ENCODE data around the gene ATXN7L1.
A peak's percentile ranks its signal among the peaks of the same experiment; 100 is the strongest.

ATXN7L1 gene

DNA sequence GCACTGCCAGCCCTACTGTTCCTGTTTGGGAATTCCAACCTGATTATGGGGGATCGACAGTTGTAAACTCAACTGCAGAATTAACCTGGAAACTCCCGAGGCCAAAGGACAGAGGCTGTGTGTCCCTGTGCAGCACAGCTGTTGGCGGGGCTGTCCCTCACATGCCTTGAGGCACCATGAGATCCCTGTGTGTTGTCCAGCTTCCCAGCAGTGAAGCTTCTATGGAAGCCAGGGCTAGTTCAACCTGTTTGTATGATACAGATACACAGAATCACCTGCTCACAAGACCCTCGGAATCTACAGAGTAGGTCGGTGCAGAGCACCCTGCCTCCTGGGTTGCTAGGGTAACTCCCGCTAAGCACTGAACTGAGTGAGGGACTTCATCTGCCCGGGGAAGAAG, 234.1 kb downstream of the ATXN7L1 start:
- TF ChIP-seq ZNF274 (IDR thresholded peaks at IDR 0.05; ENCODE audit: low read depth, low read length) (no peak), SUZ12 (IDR thresholded peaks at IDR 0.05; ENCODE audit: extremely low read depth, insufficient read depth, insufficient read length) (no peak), YY1 (IDR thresholded peaks at IDR 0.05; ENCODE audit: insufficient read depth, insufficient read length) (no peak)
- Histone ChIP-seq H3K4me1 (ENCODE audit: insufficient read depth, insufficient read length) (peaks cover 12% of the 10 kb centered on the region), H3K36me3 (ENCODE audit: insufficient read depth, insufficient read length, low read length) (peaks cover 11% of the 10 kb centered on the region), H3K9ac (ENCODE audit: insufficient read length, low read depth) (no peak overlapping the region), H3K4me3 (ENCODE audit: insufficient read length, low read depth) (no peak overlapping the region), H3K27me3 (ENCODE audit: insufficient read depth, insufficient read length) (no peaks in the 10 kb centered on the region), H3K9me3 (ENCODE audit: insufficient read depth, low read length) (no peaks in the 10 kb centered on the region)
- DNase-seq (ENCODE audit: low read depth, low spot score), result no peak

DNA sequence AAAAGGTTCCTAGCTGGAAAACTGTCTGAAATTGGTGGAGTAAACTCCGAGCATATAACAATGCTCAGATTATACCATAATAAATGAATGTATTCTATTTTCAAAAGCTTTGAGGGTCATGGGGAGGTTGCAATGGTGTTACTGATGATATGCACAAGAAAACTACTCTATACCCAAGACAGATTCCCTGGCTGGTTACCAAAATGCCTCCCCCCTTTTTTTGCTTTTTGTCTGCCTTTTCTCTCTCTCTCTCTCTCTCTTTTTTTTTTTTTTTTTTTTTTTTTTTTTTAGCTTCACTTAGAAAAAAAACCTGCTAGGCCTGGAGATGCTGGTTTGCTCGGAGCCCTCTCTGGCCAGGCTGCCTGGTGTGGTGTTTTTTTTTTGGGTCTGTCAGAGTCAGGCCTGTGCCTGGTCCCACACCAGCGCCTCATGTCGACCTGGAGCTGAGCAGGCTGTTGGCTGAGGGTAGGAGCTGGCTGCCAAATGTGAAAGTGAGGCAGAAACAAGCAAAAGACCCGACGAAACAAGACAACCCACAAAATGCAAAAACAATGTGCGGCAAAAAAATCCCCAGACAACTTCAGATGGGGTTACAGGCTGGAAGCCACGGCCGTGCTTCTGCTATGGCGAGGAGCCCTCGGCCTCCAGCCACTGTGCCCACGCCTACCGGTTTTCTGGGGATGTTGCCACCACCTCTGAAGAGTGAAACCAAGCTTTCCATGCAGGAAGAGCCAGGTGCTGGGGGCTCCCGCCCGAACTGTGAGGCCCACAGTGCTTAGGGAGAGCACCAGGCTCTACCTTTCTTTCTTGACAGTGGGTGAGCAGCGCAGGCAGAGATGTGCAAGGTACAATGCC, 235.2 kb downstream of the ATXN7L1 start:
- peaks cover 15% of the 10 kb centered on the region for H3K4me1 ChIP-seq (ENCODE audit: insufficient read depth, insufficient read length)
- no peak overlapping the region for H3K9ac ChIP-seq (ENCODE audit: insufficient read length, low read depth)
- DNase-seq (ENCODE audit: low read depth, low spot score), result no peak
- TF ChIP-seq SUZ12 (IDR thresholded peaks at IDR 0.05; ENCODE audit: extremely low read depth, insufficient read depth, insufficient read length) (no peak), YY1 (IDR thresholded peaks at IDR 0.05; ENCODE audit: insufficient read depth, insufficient read length) (no peak), ZNF274 (IDR thresholded peaks at IDR 0.05; ENCODE audit: low read depth, low read length) (no peak)
- no peak overlapping the region for H3K4me3 ChIP-seq (ENCODE audit: insufficient read length, low read depth)
- no peaks in the 10 kb centered on the region for H3K9me3 ChIP-seq (ENCODE audit: insufficient read depth, low read length)
- no peaks in the 10 kb centered on the region for H3K27me3 ChIP-seq (ENCODE audit: insufficient read depth, insufficient read length)
- peaks cover 19% of the 10 kb centered on the region for H3K36me3 ChIP-seq (ENCODE audit: insufficient read depth, insufficient read length, low read length)

DNA sequence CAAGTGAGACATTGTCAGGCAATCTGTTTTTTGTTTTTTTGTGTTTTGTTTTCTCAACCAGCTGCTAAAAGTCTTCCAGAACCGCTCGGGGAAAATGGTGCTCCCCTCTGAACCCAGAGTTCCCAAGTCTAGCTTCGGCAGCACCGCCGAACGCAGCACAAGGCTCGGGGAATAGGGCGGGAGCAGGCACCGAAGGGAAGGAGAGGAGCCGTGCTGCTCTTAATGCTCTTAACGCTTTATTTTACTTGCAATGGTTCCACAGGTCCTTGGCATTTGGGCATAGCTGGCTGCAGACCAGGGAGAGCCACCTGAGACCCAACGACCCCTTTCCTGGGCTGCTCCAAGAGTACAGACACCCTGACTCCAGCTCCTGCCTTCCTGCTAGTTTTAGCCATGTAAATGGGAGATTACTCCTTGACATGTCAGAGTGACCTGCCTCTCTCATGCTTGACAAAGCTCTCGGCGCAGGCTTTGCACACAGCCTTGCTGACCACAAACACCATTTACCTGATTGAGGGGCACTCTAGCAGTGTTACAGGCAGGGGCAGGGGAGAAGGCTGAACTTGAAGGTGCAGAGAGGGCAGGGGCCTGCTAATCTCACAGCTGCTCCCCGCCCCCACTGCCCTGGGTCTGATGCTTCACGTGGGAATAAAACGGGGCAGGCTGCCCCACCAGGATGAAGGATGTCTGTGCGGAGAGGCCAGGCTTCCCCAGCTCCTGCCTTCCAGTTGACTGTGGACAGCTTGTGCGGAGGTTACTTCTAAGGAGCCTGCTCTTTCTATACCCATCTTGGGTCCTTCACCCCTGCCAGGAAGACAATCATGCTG, 236.5 kb downstream of the ATXN7L1 start:
- no peak for DNase-seq (ENCODE audit: low read depth, low spot score)
- Histone ChIP-seq H3K4me1 (ENCODE audit: insufficient read depth, insufficient read length) (peaks cover 15% of the 10 kb centered on the region), H3K9ac (ENCODE audit: insufficient read length, low read depth) (peak overlapping the region; percentile 33), H3K4me3 (ENCODE audit: insufficient read length, low read depth) (no peak overlapping the region), H3K9me3 (ENCODE audit: insufficient read depth, low read length) (no peaks in the 10 kb centered on the region), H3K27me3 (ENCODE audit: insufficient read depth, insufficient read length) (no peaks in the 10 kb centered on the region), H3K36me3 (ENCODE audit: insufficient read depth, insufficient read length, low read length) (peaks cover 19% of the 10 kb centered on the region)
- TF ChIP-seq SUZ12 (IDR thresholded peaks at IDR 0.05; ENCODE audit: extremely low read depth, insufficient read depth, insufficient read length), result no peak
- no peak for TF ChIP-seq ZNF274 (IDR thresholded peaks at IDR 0.05; ENCODE audit: low read depth, low read length)
- no peak for TF ChIP-seq YY1 (IDR thresholded peaks at IDR 0.05; ENCODE audit: insufficient read depth, insufficient read length)

DNA sequence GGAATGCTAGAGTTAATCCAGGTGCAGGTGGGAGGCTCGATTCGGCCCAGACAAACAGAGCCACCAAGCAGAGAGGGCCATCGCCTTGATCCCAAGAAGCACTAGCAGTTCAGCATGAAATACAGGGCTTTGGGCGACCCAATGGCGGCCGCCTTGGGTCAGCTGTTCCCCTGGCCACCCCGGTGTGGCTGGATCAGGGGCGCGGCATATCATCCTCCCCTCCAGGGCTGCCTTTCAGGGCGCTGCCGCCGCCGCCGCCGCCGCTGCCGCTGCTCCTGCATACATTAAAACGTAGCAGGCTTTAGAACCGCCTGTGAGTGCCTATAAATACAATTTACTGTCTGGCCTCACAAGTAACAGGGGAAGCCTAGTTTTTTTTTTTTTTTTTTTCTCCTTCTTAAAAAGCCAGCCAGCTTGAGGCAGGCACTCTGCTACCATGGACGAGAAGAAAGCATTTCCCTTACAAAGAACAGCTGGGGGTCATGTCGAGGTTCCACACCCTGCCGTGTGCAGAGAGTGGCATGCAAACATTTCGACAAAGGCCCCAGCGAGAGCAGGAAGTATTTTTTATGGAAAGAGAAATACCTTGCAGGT, 237.4 kb downstream of the ATXN7L1 start:
- TF ChIP-seq YY1 (IDR thresholded peaks at IDR 0.05; ENCODE audit: insufficient read depth, insufficient read length), result no peak
- no peak for TF ChIP-seq ZNF274 (IDR thresholded peaks at IDR 0.05; ENCODE audit: low read depth, low read length)
- TF ChIP-seq SUZ12 (IDR thresholded peaks at IDR 0.05; ENCODE audit: extremely low read depth, insufficient read depth, insufficient read length), result no peak
- Histone ChIP-seq H3K9me3 (ENCODE audit: insufficient read depth, low read length) (no peaks in the 10 kb centered on the region), H3K4me3 (ENCODE audit: insufficient read length, low read depth) (peak overlapping the region; percentile 22), H3K4me1 (ENCODE audit: insufficient read depth, insufficient read length) (peaks cover 15% of the 10 kb centered on the region), H3K27me3 (ENCODE audit: insufficient read depth, insufficient read length) (no peaks in the 10 kb centered on the region), H3K36me3 (ENCODE audit: insufficient read depth, insufficient read length, low read length) (peaks cover 24% of the 10 kb centered on the region), H3K9ac (ENCODE audit: insufficient read length, low read depth) (peak overlapping the region; percentile 85)
- peak; percentile 90 for DNase-seq (ENCODE audit: low read depth, low spot score)

DNA sequence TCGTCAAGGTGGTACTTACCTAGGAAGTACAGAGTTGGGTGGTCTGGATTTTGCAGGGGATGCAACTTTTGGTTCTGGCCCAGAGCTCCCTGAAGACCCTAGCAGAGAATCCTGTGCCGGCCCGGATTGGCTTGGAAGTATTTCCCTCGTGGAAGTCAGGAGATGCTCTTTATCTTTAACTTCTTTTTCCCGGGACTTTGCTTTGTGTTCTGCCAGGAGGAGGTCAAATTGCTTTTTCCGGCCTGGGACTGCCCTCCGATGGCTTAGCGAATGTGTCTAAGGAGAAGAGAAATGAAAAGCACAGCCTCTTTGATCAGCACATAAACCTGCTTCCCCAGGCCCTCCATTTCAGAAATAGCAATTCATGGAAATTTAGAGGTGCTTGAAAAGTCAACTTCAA, 238.1 kb downstream of the ATXN7L1 start:
- Histone ChIP-seq H3K9ac (ENCODE audit: insufficient read length, low read depth) (peak overlapping the region; percentile 85), H3K36me3 (ENCODE audit: insufficient read depth, insufficient read length, low read length) (peaks cover 27% of the 10 kb centered on the region), H3K4me1 (ENCODE audit: insufficient read depth, insufficient read length) (peaks cover 10% of the 10 kb centered on the region), H3K27me3 (ENCODE audit: insufficient read depth, insufficient read length) (no peaks in the 10 kb centered on the region), H3K9me3 (ENCODE audit: insufficient read depth, low read length) (no peaks in the 10 kb centered on the region), H3K4me3 (ENCODE audit: insufficient read length, low read depth) (peak overlapping the region; percentile 22)
- no peak for TF ChIP-seq ZNF274 (IDR thresholded peaks at IDR 0.05; ENCODE audit: low read depth, low read length)
- TF ChIP-seq YY1 (IDR thresholded peaks at IDR 0.05; ENCODE audit: insufficient read depth, insufficient read length), result no peak
- TF ChIP-seq SUZ12 (IDR thresholded peaks at IDR 0.05; ENCODE audit: extremely low read depth, insufficient read depth, insufficient read length), result no peak
- no peak for DNase-seq (ENCODE audit: low read depth, low spot score)

DNA sequence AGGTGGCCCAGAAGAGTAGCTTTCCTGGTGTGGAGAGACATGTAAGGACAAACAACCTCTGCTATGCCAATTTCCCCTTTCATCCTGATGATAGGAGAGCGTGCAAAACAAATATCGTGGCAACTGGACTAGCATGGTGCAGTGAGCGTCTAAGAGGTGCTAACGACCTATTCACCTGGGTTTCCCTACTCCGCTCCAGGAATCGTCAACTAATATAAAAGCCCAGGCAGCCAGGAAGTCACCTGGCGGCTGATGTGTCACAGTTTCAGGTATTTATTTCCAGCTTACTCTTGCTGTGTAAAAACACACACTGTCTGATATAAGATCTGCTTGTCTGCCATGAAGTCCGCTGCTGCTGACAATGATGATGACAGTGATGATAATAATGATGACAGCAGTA, 238.6 kb downstream of the ATXN7L1 start:
- peaks cover 27% of the 10 kb centered on the region for H3K36me3 ChIP-seq (ENCODE audit: insufficient read depth, insufficient read length, low read length)
- peak overlapping the region; percentile 22 for H3K4me3 ChIP-seq (ENCODE audit: insufficient read length, low read depth)
- no peak for DNase-seq (ENCODE audit: low read depth, low spot score)
- no peaks in the 10 kb centered on the region for H3K27me3 ChIP-seq (ENCODE audit: insufficient read depth, insufficient read length)
- no peak for TF ChIP-seq ZNF274 (IDR thresholded peaks at IDR 0.05; ENCODE audit: low read depth, low read length)
- no peak for TF ChIP-seq SUZ12 (IDR thresholded peaks at IDR 0.05; ENCODE audit: extremely low read depth, insufficient read depth, insufficient read length)
- TF ChIP-seq YY1 (IDR thresholded peaks at IDR 0.05; ENCODE audit: insufficient read depth, insufficient read length), result no peak
- H3K4me1 ChIP-seq (ENCODE audit: insufficient read depth, insufficient read length), result peaks cover 10% of the 10 kb centered on the region
- peak overlapping the region; percentile 57 for H3K9ac ChIP-seq (ENCODE audit: insufficient read length, low read depth)
- no peaks in the 10 kb centered on the region for H3K9me3 ChIP-seq (ENCODE audit: insufficient read depth, low read length)
